AG09309 (cell line): Measurements from ENCODE around the gene PDE4D.

Source experiments
- DNase-seq: peaks from one replicate; pipeline ENCODE4 v3.0.0-alpha.2; 2010; ENCODE audit warnings: low read depth
- H3K4me3 ChIP-seq: 2 replicates; pipeline ENCODE4 v1.5.1; 2011; ENCODE audit warnings: mild to moderate bottlenecking, low read depth, low read length, moderate library complexity; ENCODE audit not compliant: control insufficient read depth
- TF ChIP-seq, protein P1 (sequence below): IDR thresholded peaks from 2 replicates; pipeline ENCODE4 v1.5.1; 2011; ENCODE audit warnings: mild to moderate bottlenecking, low read depth, low read length, inconsistent platforms; ENCODE audit not compliant: insufficient read depth, control insufficient read depth; ENCODE audit errors: missing control alignments

Gene PDE4D

DNA sequence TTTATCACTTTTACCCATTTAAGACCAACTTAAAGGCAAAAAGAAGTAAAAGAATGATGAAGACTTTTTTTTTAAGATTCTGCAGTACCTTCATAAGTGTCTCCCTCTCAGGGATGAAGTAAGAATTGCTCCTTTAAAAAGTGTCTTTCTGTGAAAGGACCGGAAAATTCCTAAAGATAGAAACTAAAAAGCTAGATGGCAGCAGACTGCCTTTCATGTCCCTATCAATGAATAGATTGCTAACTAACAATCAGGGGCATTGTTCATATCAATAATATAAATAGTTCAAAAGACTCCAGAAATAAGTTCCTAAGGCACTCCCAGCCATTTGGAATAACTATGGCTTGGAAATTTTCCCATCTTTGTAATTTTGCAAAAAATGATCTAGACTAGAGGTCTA, 558.0 kb downstream of the PDE4D start:
- no peak overlapping the region for H3K4me3 ChIP-seq
- TF ChIP-seq, protein P1, sequence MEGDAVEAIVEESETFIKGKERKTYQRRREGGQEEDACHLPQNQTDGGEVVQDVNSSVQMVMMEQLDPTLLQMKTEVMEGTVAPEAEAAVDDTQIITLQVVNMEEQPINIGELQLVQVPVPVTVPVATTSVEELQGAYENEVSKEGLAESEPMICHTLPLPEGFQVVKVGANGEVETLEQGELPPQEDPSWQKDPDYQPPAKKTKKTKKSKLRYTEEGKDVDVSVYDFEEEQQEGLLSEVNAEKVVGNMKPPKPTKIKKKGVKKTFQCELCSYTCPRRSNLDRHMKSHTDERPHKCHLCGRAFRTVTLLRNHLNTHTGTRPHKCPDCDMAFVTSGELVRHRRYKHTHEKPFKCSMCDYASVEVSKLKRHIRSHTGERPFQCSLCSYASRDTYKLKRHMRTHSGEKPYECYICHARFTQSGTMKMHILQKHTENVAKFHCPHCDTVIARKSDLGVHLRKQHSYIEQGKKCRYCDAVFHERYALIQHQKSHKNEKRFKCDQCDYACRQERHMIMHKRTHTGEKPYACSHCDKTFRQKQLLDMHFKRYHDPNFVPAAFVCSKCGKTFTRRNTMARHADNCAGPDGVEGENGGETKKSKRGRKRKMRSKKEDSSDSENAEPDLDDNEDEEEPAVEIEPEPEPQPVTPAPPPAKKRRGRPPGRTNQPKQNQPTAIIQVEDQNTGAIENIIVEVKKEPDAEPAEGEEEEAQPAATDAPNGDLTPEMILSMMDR, result no peak
- no peak for DNase-seq

DNA sequence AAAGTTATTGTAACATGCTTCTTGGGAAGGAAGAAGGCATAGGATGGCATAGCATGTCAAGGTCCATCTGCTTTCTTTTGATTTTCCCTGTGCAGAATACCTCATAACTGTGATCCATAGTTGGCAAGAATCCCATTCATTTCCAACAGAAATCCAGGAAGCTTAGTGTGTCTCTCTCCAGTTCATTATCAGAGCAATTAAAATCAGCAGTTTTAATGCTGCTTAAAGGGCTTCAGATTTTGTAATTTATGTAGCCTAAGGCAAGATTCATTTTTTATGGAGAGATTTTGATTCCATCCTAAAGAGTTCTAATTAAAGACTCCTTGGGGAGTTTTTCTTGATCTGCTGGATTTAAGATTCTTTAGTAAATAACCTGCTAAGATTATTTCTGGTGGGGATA, 560.1 kb downstream of the PDE4D start:
- TF ChIP-seq, protein P1, result no peak

DNA sequence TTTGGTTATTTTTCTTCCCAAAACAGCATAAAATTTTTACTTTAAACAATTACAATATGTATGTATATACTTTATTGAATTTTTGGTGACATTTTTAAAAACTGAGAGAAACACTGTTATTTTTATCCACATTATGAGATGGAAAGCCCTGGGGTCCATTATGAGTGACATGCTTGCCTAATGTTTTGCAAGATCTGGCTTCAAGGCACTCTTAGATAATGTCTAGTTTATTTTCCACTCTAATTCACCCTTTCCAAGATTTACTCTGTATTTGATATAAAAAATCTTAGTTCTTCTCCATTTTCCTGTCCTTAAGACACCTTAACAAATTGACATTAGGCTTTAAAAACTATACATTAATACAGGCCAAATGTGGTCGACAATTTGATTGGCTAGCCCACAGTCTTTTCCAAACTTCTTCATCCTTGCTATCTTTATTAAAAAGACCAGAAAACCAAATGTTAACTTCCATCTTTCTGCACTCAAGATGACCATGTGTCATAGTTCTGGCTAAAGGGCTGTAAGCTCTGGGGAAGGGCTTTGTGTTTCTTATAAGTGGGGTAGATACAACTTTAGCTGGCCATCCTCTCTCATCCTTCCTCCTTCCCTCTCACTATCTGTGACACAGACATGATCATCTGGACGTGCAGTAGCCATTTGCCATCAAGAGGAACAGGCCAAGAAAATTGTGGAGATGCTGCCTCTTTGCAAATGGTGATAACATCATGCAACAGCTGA, 561.1 kb downstream of the PDE4D start:
- TF ChIP-seq, protein P1, result no peak
- DNase-seq, result no peak
- H3K4me3 ChIP-seq, result no peak overlapping the region

More for the DNA sequence above, 560.1 kb downstream of the PDE4D start:
- H3K4me3 ChIP-seq, result no peak overlapping the region
- no peak for DNase-seq

DNA sequence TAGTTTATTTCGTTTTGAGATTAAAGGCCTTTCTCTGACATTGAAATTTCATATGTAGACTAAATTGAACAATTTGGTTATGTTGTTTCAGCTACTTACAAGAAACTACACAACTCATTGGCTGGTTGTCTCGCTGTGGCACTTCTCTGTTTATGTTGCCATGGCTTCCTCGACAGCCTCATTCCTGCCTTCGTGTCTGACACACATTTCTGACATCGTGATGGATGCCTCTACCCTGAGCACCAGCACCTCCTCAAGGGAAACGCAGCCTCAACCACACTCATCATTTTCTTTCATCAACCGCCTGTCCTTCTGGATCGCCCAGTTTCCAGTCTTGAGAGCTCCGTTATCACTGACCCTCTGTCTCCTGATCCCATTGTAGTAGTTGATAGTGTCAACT, 562.8 kb downstream of the PDE4D start:
- no peak overlapping the region for H3K4me3 ChIP-seq
- no peak for DNase-seq
- TF ChIP-seq, protein P1, result no peak

DNA sequence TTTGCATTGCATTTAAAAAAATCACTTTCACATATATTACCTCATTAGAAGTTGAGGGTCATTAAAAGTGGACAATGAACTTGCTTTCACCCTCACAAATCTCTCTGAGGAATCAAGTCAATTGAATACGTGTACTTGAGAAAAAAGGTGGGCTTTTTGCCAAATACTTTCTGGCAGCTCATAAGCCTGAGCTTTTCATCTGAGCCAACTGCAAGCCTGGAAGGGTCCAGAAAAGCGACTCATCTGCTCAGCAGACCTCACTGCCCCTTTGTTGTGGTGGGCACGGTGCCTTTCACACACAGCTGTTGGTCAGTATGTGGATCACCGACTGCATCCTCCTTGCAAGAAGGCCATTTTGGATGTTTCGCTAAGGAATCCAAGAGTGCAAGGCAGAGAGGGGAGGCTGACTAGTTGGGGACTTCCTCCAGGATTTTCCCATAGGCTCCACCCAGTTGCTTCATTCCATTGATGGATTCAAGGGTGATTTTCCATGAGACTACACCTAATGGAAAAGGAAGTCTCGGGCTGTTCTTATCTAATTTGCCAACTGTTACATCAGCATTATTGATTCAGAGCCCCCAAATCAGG, 564.7 kb downstream of the PDE4D start:
- TF ChIP-seq, protein P1, result no peak
- H3K4me3 ChIP-seq, result no peak overlapping the region
- no peak for DNase-seq

DNA sequence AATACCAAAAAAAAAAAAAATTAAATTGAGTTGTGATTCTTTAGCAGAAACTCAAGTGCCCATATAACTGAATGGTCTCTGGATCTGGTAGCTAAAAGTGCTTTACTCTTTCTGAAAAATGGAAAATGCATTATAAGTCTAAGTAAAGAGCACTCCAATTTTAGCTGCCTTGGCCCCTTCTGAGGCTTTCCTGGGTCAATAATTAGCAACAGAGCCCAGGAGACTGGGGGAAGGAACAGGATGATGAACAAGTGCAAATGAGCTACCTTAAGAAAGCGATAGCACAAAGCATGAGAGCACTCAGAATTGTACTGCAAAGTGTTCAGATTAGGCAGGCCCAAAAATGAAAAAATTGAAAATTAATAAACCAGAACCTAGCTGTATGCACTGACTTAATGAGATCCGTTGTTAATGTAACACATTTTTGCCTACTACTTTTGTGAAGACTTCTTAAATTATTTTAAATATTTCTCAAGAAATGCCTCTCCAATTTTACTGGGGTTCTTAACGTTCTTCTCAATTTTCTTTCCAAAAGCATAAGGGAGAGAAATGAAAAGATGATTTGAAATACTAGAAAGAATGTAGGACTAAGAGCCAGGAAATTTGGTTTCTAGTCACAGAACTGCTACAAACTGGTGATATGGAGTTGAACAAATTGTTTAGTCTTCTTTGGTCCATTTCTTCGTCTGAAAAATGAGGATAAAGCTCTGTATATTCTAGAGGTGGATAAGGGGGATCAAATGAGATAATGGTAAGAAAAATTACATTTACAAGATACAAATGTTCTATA, 566.1 kb downstream of the PDE4D start:
- DNase-seq, result no peak
- TF ChIP-seq, protein P1, result no peak
- no peak overlapping the region for H3K4me3 ChIP-seq
